Measurements from ENCODE around the gene GRAMD1A. TPM values are rescaled to one million over a fixed set of nuclear protein-coding genes. Genes with fewer than 3 reads are reported as not detected.

Gene GRAMD1A
- total RNA-seq, 1 donor from 2014 or later: 67.4 TPM

DNA sequence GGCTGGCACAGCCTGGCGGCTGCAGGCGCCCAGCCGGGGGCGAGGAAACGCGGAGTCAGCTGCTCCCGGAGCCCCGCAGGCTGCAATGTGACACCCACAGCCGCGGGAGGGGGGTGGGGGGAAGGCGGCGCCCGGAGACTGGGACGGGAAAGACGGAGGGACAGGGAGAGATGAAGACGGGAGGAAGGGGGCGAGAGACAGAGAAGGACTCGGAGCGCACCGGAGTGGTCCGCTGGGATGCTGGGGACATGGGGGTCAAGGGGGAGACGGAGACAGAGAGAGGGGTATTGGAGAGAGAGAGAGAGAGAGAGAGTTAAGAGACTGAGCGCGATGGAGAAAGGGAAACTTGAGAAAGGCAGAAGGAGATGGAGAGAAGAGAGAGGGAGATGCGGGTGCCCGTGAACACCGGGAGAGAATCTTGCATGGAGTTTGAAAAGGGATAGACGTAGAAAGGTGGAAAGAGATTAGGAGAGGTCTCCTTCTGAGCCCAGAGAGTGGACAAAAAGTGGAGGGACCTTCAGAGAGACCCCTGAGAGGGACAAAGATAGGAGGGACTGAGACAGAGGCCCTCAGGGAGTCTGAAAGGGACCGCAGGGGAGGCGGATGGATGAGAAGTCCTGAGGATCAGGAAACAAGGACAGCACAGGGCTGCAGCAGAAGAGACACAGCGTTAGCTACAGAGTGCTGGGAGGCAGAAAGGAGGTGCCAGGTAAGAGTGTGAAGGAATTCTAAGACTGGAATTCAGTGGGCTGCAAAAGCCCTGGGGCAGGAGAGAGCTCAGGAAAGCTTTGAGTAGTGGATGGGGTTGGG lies 31.2 kb downstream of the GRAMD1A start:
- DNase-seq (ENCODE audit: low read depth): peak; percentile 14
- no peaks in the 10 kb centered on the region for H3K36me3 ChIP-seq (ENCODE audit: insufficient read depth, low read length)
- no peak for TF ChIP-seq EZH2 (IDR thresholded peaks at IDR 0.05; ENCODE audit: insufficient read depth, low read length)
- TF ChIP-seq CTCF (IDR thresholded peaks at IDR 0.05; ENCODE audit: insufficient read depth, low read depth, low read length): no peak
- Mint-ChIP-seq H3K4me1 (ENCODE audit: low read depth, unreplicated experiment) (no peaks in the 10 kb centered on the region), H3K36me3 (ENCODE audit: low read depth, unreplicated experiment) (peaks cover 17% of the 10 kb centered on the region), H3K9me3 (ENCODE audit: unreplicated experiment) (peaks cover 4% of the 10 kb centered on the region), H3K27me3 (ENCODE audit: low read depth, unreplicated experiment) (peaks cover 28% of the 10 kb centered on the region), H3K27ac (ENCODE audit: unreplicated experiment) (peak overlapping the region; percentile 79), H3K4me3 (ENCODE audit: unreplicated experiment) (peak overlapping the region; percentile 88)
- peak overlapping the region; percentile 58 for H3K9ac ChIP-seq (ENCODE audit: low read length)
- no peak for FAIRE-seq
- H3K9me3 ChIP-seq (ENCODE audit: insufficient read depth, low read depth, low read length): no peaks in the 10 kb centered on the region
- peak overlapping the region; percentile 54 for H3K4me3 ChIP-seq (ENCODE audit: insufficient read depth, low read depth, low read length)
- no peak overlapping the region for H3K27ac ChIP-seq (ENCODE audit: low read depth, low read length)
- peaks cover 2% of the 10 kb centered on the region for H3K27me3 ChIP-seq (ENCODE audit: insufficient read depth, low read length)
- peaks cover 34% of the 10 kb centered on the region for H4K20me1 ChIP-seq (ENCODE audit: insufficient read depth, low read length)
- H3K4me2 ChIP-seq (ENCODE audit: low read length): peak overlapping the region; percentile 95
- H3K4me1 ChIP-seq (ENCODE audit: insufficient read depth, low read length): peaks cover 10% of the 10 kb centered on the region
- no peaks in the 10 kb centered on the region for H3K79me2 ChIP-seq (ENCODE audit: insufficient read depth, low read length)
- H2AFZ ChIP-seq (ENCODE audit: low read depth, low read length): peak overlapping the region; percentile 41

GRCh38 chr19:35032356-35032865 lies 32.3 kb downstream of the GRAMD1A start:
- H3K4me3 ChIP-seq (ENCODE audit: insufficient read depth, low read depth, low read length): no peak overlapping the region
- no peaks in the 10 kb centered on the region for H3K36me3 ChIP-seq (ENCODE audit: insufficient read depth, low read length)
- H3K4me1 ChIP-seq (ENCODE audit: insufficient read depth, low read length): peaks cover 10% of the 10 kb centered on the region
- peaks cover 19% of the 10 kb centered on the region for H3K36me3 Mint-ChIP-seq (ENCODE audit: low read depth, unreplicated experiment)
- no peak overlapping the region for H3K4me3 Mint-ChIP-seq (ENCODE audit: unreplicated experiment)
- no peaks in the 10 kb centered on the region for H3K9me3 ChIP-seq (ENCODE audit: insufficient read depth, low read depth, low read length)
- no peaks in the 10 kb centered on the region for H3K4me1 Mint-ChIP-seq (ENCODE audit: low read depth, unreplicated experiment)
- H3K9ac ChIP-seq (ENCODE audit: low read length): no peak overlapping the region
- no peak overlapping the region for H2AFZ ChIP-seq (ENCODE audit: low read depth, low read length)
- H3K4me2 ChIP-seq (ENCODE audit: low read length): no peak overlapping the region
- no peak overlapping the region for H3K27ac ChIP-seq (ENCODE audit: low read depth, low read length)
- peaks cover 2% of the 10 kb centered on the region for H3K27me3 ChIP-seq (ENCODE audit: insufficient read depth, low read length)
- peaks cover 23% of the 10 kb centered on the region for H4K20me1 ChIP-seq (ENCODE audit: insufficient read depth, low read length)
- H3K27me3 Mint-ChIP-seq (ENCODE audit: low read depth, unreplicated experiment): peaks cover 28% of the 10 kb centered on the region
- no peak for FAIRE-seq
- TF ChIP-seq EZH2 (IDR thresholded peaks at IDR 0.05; ENCODE audit: insufficient read depth, low read length) (no peak), CTCF (IDR thresholded peaks at IDR 0.05; ENCODE audit: insufficient read depth, low read depth, low read length) (no peak)
- H3K27ac Mint-ChIP-seq (ENCODE audit: unreplicated experiment): no peak overlapping the region
- no peaks in the 10 kb centered on the region for H3K79me2 ChIP-seq (ENCODE audit: insufficient read depth, low read length)
- H3K9me3 Mint-ChIP-seq (ENCODE audit: unreplicated experiment): peaks cover 4% of the 10 kb centered on the region
- DNase-seq (ENCODE audit: low read depth): no peak

Measured in astrocyte (in vitro differentiated cells and primary cell).